Lung (tissue), 12 donors: ENCODE results near the gene HCN2. TPM values are rescaled to one million over a fixed set of nuclear protein-coding genes. Genes with fewer than 3 reads are reported as not detected.

Experiments used
- ATAC-seq: fragments of 200-7000 bp; cut with Tn5 transposase; one replicate; pipeline ENCODE4 v1.9.1; 2020; ENCODE audit warnings: moderate number of reproducible peaks; ENCODE audit not compliant: insufficient read depth, low FRiP score
- DNase-seq, 3 donors: peaks; one replicate each; pipeline ENCODE4 v3.0.0-alpha.2; 2013 to 2017
- H3K27ac ChIP-seq, 2 donors: one replicate each; pipeline ENCODE4 v1.5.1; 2013; ENCODE audit warnings: mild to moderate bottlenecking in 2 of 2, moderate library complexity in 2 of 2, control low read depth in 1 of 2, inconsistent platforms in 1 of 2, low read depth in 1 of 2, low read length in 1 of 2
- H3K27me3 ChIP-seq, 3 donors: one replicate each; pipeline ENCODE4 v1.5.1; 2013; ENCODE audit warnings: low read length in 2 of 3; ENCODE audit not compliant: control insufficient read depth in 3 of 3, insufficient read depth in 3 of 3
- H3K36me3 ChIP-seq, 4 donors: one replicate each; pipeline ENCODE4 v1.5.1; 2013; ENCODE audit warnings: low read length in 4 of 4, mild to moderate bottlenecking in 1 of 4, moderate library complexity in 1 of 4; ENCODE audit not compliant: control insufficient read depth in 4 of 4, insufficient read depth in 4 of 4
- H3K4me1 ChIP-seq, 5 donors: one replicate each; pipeline ENCODE4 v1.5.1; 2013; ENCODE audit warnings: low read length in 5 of 5, mild to moderate bottlenecking in 2 of 5, moderate library complexity in 1 of 5; ENCODE audit not compliant: control insufficient read depth in 5 of 5, insufficient read depth in 5 of 5
- H3K4me3 ChIP-seq: one replicate; pipeline ENCODE4 v1.5.1; 2013; ENCODE audit warnings: mild to moderate bottlenecking, control low read depth, moderate library complexity
- H3K9ac ChIP-seq, 2 donors: one replicate each; pipeline ENCODE4 v1.5.1; 2013; ENCODE audit warnings: low read length in 2 of 2, control low read depth in 1 of 2; ENCODE audit not compliant: insufficient read depth in 1 of 2
- H3K9me3 ChIP-seq, 4 donors: one replicate each; pipeline ENCODE4 v1.5.1; 2013; ENCODE audit warnings: low read length in 3 of 4, mild to moderate bottlenecking in 1 of 4, moderate library complexity in 1 of 4; ENCODE audit not compliant: control insufficient read depth in 4 of 4, insufficient read depth in 3 of 4
- CTCF ChIP-seq: IDR thresholded peaks from 2 replicates; pipeline ENCODE4 v1.5.1; 2012; ENCODE audit warnings: mild to moderate bottlenecking; ENCODE audit errors: control extremely low read depth, extremely low read depth
- WGBS, 2 donors: extraction: QIAGEN DNeasy Blood & Tissue Kit; methylation state at CpG; one replicate each; pipeline ENCODE4 v1.1.7; 2013; 5-methylcytosine and 5-hydroxymethylcytosine counted together
- polyA plus RNA-seq, 2 donors: library from polyadenylated mRNA; stranded (reverse); fragments of 200-250 nt; gene quantifications; one replicate each; pipeline ENCODE4 v1.2.1, GENCODE V29; 2013
- total RNA-seq, 2 donors: library from RNA; depleted of rRNA in 1 of 2; stranded (reverse); fragments of >200 nt in 1 of 2; gene quantifications; one replicate each; pipeline ENCODE4 v1.2.1, GENCODE V29; 2014 to 2021
- donor health status: control.
- donor health status: control.
- donor health status: Bipolar disorder and iron deficiency.
- donor health status: healthy.
- donor health status: DM: yes; HTN: yes; CAD: no.

HCN2 gene
- total and polyA plus RNA-seq, 4 donors: 0.04 to 0.37 (median 0.16) TPM

GRCh38 chr19:621819-622218 is 32.1 kb downstream of the HCN2 start:
- peaks cover 3 to 78% (median 10%) of the 10 kb centered on the region in 4 donors for H3K36me3 ChIP-seq
- H3K27ac ChIP-seq: no peak overlapping the region
- H3K27me3 ChIP-seq: no peaks in the 10 kb centered on the region
- no peak for DNase-seq
- no peak overlapping the region for H3K9ac ChIP-seq
- H3K4me1 ChIP-seq: no peaks in the 10 kb centered on the region
- WGBS, 2 donors: 95 to 97% methylated on average over 24 of the region's 24 CpGs
- no peak overlapping the region for H3K4me3 ChIP-seq
- TF ChIP-seq CTCF: no peak
- H3K9me3 ChIP-seq: peaks cover 0 to 13% (median 0%) of the 10 kb centered on the region in 4 donors
- no peak for ATAC-seq

GRCh38 chr19:622666-623065 is 33.0 kb downstream of the HCN2 start:
- DNase-seq: no peak
- WGBS, 2 donors: 97 to 98% methylated on average over 37 of the region's 37 CpGs
- H3K9me3 ChIP-seq: peaks cover 0 to 11% (median 0%) of the 10 kb centered on the region in 4 donors
- H3K36me3 ChIP-seq: peaks cover 3 to 72% (median 10%) of the 10 kb centered on the region in 4 donors
- no peak overlapping the region for H3K9ac ChIP-seq
- ATAC-seq: no peak
- H3K27ac ChIP-seq: no peak overlapping the region
- H3K27me3 ChIP-seq: no peaks in the 10 kb centered on the region
- H3K4me3 ChIP-seq: no peak overlapping the region
- no peak for TF ChIP-seq CTCF
- no peaks in the 10 kb centered on the region for H3K4me1 ChIP-seq

GRCh38 chr19:623175-623916 is 33.7 kb downstream of the HCN2 start:
- Histone ChIP-seq H3K27ac (no peak overlapping the region), H3K4me1 (no peaks in the 10 kb centered on the region), H3K9me3 (peaks cover 0 to 7% (median 0%) of the 10 kb centered on the region in 4 donors), H3K36me3 (peaks cover 3 to 65% (median 9%) of the 10 kb centered on the region in 4 donors), H3K27me3 (no peaks in the 10 kb centered on the region), H3K4me3 (no peak overlapping the region), H3K9ac (no peak overlapping the region)
- 95 to 96% methylated on average over 44 of the region's 44 CpGs for WGBS, 2 donors
- DNase-seq: no peak
- TF ChIP-seq CTCF: no peak
- ATAC-seq: no peak
